K562 (cell line): ENCODE data around the gene RHD. TPM values are rescaled to one million over a fixed set of nuclear protein-coding genes. Genes with fewer than 3 reads are reported as not detected.
A peak's percentile ranks its signal among the peaks of the same experiment; 100 is the strongest.

Source experiments
- ATF3 ChIP-seq, 2 experiments: fragments of 450-650 bp in 1 of 2; sonication (generic) in 1 of 2; formaldehyde crosslinking in 1 of 2; IDR thresholded peaks in 1 of 2; conservative IDR thresholded peaks in 1 of 2; 2 replicates each; pipeline versions ENCODE4 v1.6.1 to v1.8.1; 2016 to 2023; ENCODE audit warnings: mild to moderate bottlenecking in 2 of 2, moderate library complexity in 2 of 2, inconsistent platforms in 1 of 2, missing genetic modification reagents in 1 of 2
- CEBPG ChIP-seq, 3 experiments: fragments of 200-800 bp in 1 of 3; sonication (Bioruptor generic) in 1 of 3; sonication (generic) in 1 of 3; formaldehyde crosslinking in 1 of 3; IDR thresholded peaks in 2 of 3; conservative IDR thresholded peaks in 1 of 3; 2 replicates each; pipeline versions ENCODE4 v1.6.1 to v1.8.0; 2016 to 2022; ENCODE audit warnings: missing compliant biosample characterization in 2 of 3, missing genetic modification characterization in 2 of 3, mild to moderate bottlenecking in 1 of 3, missing genetic modification reagents in 1 of 3
- CLOCK ChIP-seq: fragments of 250-450 bp; sonication (Bioruptor Pico); IDR thresholded peaks from 2 replicates; pipeline ENCODE4 v1.4.0; 2020; ENCODE audit warnings: mild to moderate bottlenecking, moderate library complexity, borderline replicate concordance
- TOE1 ChIP-seq, 2 experiments: fragments of 450-650 bp in 1 of 2; sonication (generic) in 1 of 2; formaldehyde crosslinking in 1 of 2; IDR thresholded peaks; 2 replicates each; pipeline versions ENCODE4 v1.7.1 to v1.8.0; 2016 to 2022; ENCODE audit warnings: borderline replicate concordance in 2 of 2, mild to moderate bottlenecking in 2 of 2, antibody characterized with exemption in 1 of 2, inconsistent platforms in 1 of 2, low read depth in 1 of 2, missing genetic modification reagents in 1 of 2, moderate library complexity in 1 of 2
- polyA plus RNA-seq, 8 experiments: library from polyadenylated mRNA; depleted of rRNA in 4 of 8; stranded (reverse) in 5 of 8; unstranded in 3 of 8; fragments of >200 nt; fragmentation: Nextera tagmentation in 2 of 8; fragmentation: Illumina TruSeq in 1 of 8; extraction: Ambion mirVana in 2 of 8; extraction: Trizol in 1 of 8; gene quantifications; 2 replicates each; pipeline versions ENCODE4 v1.2.1 to v1.2.3, GENCODE V29; 2011 to 2014; ENCODE audit warnings: inconsistent platforms in 1 of 8, missing spikeins in 1 of 8
- total RNA-seq, 7 experiments: library from RNA; depleted of rRNA in 6 of 7; stranded (reverse); fragments of >200 nt in 6 of 7; fragmentation: Illumina TruSeq in 2 of 7; extraction: Trizol in 2 of 7; gene quantifications; 2 replicates each; pipeline versions ENCODE4 v1.2.1 to v1.2.3, GENCODE V29; 2011 to 2021; ENCODE audit warnings: low replicate concordance in 1 of 7

The RHD gene
- total and polyA plus RNA-seq, 9 of the 15 experiments (the other 6 are each of a cell fraction or from before 2014, with no cell fraction given) = 8.8 to 32.4 (median 15.0) TPM

- TF ChIP-seq TOE1 (IDR thresholded peaks at IDR 0.05; ENCODE audit: borderline replicate concordance) (peak; percentile 25; the same call in 1 of the 2 replicates), TOE1 (CRISPR knock-in tag; IDR thresholded peaks at IDR 0.05; ENCODE audit: borderline replicate concordance, low read depth) (no peak), ATF3 (IDR thresholded peaks at IDR 0.05) (peak; percentile 83), ATF3 (CRISPR knock-in tag; conservative IDR thresholded peaks at IDR 0.05) (no peak; the same call in 1 of the 2 replicates), CEBPG (CRISPR knock-in tag; IDR thresholded peaks at IDR 0.05) (no peak), CEBPG (tag; conservative IDR thresholded peaks at IDR 0.05 in 1 of 2, IDR thresholded peaks at IDR 0.05 in 1 of 2) (peak; percentile 23 to 65; a peak in 3 of 4 replicates), CLOCK (CRISPR knock-in tag) (no peak)
These were observed 88.6 kb downstream of the RHD start (continued) for GRCh38 chr1:25360596-25361581.
